GM11168 (cell line): ENCODE data around the gene ENO1.
"Not testable (repeated sequence)": the region's sequence is repeated elsewhere in the genome, so short reads cannot be mapped to it uniquely, and the experiment has no call there.

ENCODE experiments used
- in situ Hi-C: fragments of 300-500 bp; cut with MboI; formaldehyde crosslinking; loops from one replicate; pipeline ENCODE4 v1.12.0; 2022; ENCODE audit warnings: low sequenced_read_pairs; ENCODE audit not compliant: unreplicated experiment

The ENO1 gene

DNA sequence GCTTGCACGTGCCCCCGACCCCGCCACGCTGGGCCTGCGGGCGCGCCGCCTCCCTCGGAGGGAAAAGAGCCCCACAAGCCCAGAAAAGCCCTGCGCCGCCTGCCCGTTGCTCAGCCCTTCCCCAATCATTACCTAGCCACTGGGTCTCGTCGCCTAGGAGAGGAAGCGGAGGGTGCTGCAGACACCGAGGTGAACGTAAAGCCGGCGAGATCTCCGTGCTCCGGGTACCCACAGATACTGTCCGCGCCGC, at the start of gene ENO1:
Gene ENO1, minus strand, starts transcription at position 239 of the 250 bp plus-strand sequence. CDS start 3,778 bp downstream, outside the sequence.
- in situ Hi-C loops: no loop called here

DNA sequence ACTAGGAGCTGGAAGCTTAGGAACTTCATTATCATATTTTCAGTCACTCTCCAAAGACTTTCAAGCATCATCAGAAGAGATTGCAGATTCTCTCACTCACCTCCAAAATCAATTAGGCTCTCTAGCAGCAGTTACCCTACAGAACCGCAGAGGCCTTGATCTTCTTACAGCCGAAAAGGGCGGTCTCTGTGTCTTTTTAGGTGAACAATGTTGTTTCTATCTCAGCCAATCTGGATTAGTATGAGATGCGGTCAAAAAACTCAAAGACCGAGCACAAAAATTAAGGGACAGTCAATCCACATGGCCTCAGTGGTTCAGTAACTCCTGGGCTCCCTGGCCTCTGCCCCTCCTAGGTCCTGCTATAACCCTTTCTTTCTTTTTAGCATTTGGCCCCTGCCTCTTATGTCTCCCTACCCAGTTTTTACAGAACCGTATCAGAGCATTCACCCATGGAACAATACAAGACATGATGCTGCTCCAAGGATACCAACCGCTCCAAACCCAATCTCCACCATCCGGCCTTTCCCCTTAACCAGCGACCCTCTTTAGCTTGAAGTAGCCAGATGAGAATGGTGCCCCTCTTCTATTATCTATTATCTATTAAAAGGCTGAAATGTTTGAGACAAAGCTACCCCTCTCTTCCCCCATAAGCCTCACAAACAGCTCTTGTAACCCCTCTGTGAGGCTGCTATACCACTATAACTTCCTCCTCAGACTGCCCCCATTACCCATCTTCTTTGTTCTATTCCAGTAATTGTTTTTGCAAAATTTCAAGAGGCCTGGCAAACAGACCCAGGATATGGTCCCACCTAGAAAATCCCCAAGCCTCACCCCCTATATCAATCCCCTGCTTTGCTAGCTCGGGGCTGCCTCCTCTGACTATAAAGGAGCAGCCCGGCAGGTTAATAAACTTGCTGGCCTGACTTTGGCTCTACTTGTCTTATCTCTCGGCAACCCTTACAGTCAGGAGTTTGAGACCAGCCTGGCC, 48.5 kb upstream of the ENO1 start:
- in situ Hi-C loops: loop anchor here (10.0 kb wide), 2 partner anchors 58 to 178 kb away; no protein-coding TSS in a partner anchor

DNA sequence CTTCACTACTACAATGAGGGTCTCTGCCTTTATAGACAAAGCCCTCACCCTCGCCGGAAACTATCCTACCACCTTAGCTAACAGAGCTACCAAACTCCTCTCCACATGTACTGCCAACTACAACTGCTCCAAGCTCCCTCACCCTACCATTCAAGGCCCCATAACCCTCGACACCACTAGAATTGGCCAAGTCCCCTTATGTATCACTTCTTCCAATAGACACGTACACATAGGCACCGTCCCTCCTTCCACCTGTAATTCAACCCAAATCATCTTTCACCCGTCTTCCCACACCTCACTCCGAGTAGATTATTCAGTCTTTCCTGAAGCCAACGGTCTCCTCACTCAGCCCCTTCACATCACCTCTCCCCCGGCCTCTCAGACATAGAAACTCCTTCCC, 47.5 kb upstream of the ENO1 start:
- in situ Hi-C loops: loop anchor here (10.0 kb wide), 2 partner anchors 59 to 179 kb away; no protein-coding TSS in a partner anchor

DNA sequence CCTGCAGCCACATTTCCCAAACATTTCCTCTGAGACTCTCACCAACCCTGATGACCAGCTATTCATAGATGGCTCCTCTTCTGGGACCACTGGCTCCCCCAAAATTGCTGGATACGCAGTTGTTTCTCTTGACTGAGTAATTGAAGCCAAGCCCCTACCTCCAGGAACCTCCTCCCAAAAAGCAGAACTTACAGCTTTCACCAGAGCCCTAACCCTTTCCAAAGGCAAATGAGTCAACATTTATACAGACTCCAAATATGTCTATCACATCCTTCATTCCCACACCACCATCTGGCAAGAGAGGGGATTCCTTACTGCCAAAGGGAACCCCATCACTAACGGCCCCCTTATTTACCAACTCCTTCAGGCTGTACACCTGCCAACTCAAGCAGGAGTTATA, 46.9 kb upstream of the ENO1 start:
- in situ Hi-C loops: loop anchor here (10.0 kb wide), 2 partner anchors 59 to 179 kb away; no protein-coding TSS in a partner anchor

DNA sequence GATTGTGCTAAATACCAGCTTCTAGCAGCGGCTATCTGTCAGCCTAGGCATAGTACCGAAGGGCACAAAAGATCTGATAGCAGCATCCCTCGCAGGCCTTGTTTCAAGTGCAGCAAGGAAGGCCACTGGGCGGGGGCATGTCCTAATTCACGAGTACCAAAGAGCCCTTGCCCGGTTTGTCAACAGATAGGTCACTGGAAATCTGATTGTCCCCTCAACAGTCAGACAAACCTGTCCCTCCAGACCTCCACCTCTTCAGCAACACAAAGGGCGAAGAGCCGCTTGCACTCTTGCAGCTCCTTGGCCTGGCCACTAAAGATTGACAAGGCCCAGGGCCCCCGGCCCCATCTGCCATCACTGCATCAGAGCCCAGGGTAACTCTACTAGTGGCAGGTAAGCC, 44.5 kb upstream of the ENO1 start:
- in situ Hi-C loops: loop anchor here (10.0 kb wide), 2 partner anchors 62 to 182 kb away; no protein-coding TSS in a partner anchor

DNA sequence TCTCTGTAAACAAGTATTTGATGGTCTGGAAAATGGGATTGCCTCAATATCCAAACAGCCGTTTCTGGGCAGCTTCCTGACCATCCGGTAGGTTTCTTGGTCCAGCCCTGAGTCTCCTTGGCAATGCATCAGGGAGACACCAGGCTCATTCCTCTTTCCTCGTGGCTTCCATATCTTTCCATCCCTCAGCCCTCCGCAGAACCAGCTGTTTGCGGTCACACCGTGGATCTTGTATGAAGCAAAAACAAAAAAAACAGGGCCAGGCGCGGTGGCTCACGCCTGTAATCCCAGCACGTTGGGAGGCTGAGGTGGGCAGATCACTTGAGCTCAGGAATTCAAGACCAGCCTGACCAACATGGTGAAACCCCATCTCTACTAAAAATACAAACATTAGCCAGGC, 39.0 kb upstream of the ENO1 start:
- in situ Hi-C loops: not testable (repeated sequence)

DNA sequence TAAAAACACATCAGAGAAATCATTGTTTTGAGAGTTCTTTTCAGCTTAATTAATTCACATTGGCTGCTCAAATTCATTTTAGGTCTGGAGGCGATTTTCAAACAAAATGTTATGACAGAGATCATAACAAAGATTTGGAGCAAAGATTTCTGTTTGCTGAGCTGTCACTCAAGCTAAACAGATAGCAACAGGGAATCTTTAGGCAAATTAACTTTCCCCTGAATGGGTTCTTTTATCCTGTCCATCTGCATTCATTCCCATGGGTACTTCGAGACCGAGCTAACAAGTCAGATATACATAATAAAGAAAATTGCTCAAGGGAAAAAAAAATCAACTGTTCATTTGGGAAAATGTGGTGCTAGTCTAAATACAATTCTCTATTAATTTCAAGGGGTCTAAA, 37.0 kb upstream of the ENO1 start:
- in situ Hi-C loops: no loop called here

DNA sequence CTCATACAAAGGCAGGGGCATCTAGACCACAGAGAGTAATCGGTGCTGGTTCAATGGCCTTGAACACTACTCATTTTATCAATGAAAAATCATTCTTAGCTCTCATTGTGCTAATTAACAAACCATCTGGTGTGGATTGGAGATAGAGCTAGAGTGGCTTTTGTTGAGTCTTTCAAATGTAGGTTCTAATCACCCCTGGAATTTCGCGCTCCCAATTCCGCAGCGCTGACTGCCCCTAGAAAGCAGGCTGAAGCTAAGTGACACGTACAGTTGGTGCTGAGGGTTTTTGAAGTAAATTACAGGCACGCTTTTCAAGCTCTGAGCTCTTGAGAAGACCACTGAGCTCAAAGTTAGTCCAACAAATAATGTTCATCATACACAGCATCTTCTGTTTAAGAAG, 36.0 kb upstream of the ENO1 start:
- in situ Hi-C loops: no loop called here

DNA sequence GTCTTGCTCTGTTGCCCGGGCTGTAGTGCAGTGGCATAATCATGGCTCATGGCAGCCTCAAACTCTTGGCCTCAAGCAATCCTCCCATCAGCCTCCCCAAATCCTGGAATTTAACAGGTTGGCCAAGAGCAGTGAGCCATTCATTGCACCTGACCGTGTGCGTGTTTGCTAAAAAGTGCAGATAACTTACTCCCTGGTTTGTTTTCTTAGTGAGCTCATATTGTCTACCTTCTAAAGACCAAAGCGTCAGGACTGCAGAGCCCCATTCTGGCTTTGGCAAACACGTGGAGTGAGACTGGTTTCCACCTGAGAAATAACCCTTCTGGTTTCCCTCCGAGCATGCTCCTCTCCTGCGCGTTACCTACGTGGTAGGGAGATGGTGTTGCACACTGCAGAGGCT, 35.0 kb upstream of the ENO1 start:
- in situ Hi-C loops: no loop called here

DNA sequence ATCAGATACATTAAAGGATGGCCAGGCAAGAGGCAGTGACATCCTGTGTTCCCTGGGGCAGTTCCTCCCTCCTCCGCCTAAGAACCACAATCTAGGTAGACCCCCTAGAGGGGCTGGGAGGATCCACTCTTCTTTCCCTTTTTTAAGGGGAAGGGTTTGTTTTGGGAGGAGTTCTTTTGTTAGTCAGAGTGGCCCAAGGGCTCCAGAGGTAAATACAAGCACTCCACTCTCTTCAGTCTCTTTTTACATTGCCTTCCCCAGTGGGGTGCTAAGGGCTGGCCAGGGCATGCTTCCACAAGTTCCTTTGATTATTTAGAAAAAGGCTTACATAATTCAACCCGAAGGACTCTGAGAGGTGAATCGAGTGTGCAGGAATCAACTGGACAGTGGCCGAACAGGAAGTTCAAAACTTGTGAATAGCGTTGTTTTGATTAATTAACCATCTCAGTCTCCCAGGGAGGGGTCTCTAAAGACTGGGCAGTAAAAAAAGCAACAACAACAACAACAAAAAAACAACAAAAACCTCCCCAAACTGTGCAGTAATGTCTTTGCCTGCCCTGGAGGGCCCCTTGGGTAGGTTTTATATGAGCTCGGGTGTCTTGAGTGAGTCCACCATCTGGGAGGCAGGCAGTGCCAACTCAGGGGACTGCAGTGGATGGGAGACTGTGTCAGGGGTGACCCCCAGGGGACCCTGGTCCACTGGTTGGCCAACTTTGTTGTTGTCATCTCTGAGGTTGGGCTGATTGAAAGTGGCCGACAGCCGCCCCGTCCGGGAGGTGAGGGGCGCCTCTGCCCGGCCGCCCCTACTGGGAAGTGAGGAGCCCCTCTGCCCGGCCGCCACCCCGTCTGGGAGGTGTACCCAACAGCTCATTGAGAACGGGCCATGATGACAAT, 33.2 kb upstream of the ENO1 start:
- in situ Hi-C loops: no loop called here

DNA sequence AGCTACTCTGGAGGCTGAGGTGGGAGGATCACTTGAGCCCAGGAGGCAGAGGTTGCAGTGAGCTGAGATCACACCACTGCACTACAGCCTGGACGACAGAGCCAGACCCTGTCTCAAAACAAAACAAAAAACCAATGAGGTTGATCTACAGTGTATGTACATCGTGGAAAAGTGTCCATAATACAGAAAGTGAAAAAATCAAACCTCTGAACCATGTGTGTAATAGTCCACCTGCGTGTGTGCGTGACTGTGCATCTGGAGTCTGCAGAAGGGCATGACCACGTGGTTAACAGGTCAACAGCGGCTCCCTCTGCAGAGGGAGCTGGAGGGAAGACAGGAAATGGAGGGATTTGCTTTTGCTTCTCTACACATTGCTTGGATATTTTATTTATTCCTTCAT, 32.4 kb upstream of the ENO1 start:
- in situ Hi-C loops: no loop called here

DNA sequence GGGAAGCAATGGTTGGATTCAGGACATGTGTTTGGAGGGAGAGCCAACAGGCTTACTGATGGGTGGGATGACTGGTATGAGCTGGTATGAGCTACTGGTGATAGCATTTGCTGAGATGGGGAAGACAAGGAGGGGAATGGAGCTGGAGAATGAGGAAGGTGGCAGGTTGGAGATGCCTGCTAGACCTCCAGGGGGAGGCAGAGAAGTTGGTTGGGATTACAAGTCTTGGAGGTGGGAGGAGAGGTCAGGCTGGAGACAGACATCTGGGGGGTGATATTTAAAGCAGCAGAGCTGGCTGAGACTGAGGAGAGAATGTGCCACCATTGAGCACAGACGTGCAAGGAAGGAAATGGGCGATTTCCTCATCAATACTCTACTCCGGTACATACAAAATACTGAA, 31.8 kb upstream of the ENO1 start:
- in situ Hi-C loops: no loop called here

DNA sequence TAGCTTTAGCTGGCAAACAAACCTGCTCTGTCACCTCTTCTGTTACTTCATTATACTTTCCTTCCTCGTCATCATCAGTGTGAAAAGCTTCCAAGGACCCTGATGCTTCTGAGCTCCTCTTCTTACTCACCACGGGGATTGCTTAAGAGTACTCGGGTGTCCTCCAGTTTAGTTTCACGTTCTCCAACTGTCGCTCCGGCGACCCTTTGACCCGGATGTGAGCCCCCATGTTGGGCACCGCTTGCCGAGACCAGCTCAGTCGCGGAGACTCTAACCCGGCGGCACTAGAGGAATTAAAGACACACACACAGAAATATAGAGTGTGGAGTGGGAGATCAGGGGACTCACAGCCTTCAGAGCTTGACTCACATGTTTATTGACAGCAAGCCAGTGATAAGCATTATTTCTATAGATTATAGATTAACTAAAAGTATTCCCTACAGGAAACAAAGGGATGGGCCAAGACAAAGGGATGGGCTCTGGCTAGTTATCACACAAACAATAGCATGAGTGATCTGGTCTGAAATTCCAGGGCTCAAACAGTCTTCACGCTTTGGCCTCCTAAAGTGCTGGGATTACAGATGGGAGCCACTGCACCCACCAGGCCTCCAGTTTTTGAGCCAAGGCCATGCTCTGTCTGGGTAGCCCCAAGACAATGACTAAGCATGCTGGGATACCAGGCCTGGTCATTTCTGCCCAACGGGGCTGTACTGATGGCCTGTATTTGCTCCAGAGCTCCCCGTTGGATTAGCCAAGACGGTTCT, 30.1 kb upstream of the ENO1 start:
- in situ Hi-C loops: no loop called here

DNA sequence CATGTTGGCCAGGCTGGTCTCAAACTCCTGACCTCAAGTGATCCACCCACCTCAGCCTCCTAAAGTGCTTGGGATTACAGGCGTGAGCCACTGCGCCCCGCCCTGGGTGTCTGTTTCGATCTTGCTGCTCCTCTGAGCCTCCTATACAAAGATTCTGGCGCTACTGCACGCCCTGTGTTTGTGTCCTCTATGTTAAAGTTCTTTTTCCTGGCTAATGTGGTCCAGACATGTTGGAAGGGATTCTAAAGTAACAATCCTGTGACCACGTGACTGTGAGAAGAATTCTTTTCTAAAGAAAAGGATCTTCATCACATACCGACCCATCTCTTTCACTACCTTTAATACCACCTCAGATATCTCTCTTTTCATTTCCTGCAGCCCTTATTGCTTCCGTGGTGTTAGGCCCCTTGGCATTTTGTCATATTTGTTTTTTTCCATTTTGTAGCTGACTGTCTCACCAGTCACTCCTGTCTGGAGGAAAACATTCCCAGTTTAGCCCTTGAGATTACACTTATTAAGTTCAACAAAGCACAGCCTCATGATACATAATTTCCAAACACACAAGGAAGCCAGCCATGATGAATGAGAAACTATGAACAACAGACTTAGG, 27.2 kb upstream of the ENO1 start:
- in situ Hi-C loops: no loop called here

DNA sequence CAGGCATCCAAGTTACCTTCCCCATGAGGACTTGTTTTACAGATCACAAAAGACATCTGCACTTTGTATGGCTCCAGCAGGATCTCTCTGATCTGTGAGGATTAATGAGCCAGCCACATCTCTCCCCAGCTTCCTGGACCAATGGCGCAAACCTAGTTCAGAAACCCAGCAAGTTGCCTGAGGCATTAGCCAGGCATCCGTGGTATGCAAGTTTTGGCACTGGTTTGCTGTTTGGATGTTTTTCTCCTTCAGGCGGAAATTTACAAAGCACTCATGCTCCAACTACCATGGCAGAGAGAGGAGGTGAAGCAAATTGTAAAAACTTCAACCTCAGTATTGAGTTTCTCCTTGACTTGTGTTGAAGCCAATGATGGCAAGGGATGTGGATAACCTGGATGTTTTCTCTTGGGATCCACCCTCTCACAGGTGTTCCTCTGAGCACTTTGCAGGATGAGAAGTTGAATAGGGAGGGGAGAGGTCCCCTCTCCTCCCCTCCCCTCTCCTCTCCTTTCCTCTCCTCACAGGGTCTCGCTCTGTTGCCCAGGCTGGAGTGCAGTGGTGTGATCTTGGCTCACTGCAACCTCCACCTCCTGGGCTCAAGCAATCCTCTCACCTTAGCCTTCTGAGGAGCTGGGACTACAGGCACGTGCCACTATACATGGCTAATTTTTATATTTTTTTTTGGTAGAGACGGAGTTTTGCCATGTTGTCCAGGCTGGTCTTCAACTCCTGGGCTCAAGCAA, 25.6 kb upstream of the ENO1 start:
- in situ Hi-C loops: no loop called here

DNA sequence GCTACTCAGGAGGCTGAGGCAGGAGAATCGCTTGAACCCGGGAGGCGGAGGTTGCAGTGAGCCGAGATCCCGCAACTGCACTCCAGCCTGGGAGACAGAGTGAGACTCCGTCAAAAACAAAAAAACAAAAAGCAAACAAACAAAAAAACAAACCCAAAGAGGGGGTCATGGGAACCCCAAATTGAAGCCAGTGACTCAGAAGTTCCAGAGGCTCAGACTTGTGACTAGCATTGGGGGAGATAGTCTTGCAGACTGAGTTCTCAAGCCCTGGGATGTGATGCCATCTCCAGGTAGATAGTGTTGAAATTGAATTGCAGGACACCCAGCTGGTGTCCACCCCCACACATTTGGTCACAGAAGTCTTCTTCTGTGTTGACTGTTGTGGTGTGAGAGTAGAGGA, 24.9 kb upstream of the ENO1 start:
- in situ Hi-C loops: no loop called here

DNA sequence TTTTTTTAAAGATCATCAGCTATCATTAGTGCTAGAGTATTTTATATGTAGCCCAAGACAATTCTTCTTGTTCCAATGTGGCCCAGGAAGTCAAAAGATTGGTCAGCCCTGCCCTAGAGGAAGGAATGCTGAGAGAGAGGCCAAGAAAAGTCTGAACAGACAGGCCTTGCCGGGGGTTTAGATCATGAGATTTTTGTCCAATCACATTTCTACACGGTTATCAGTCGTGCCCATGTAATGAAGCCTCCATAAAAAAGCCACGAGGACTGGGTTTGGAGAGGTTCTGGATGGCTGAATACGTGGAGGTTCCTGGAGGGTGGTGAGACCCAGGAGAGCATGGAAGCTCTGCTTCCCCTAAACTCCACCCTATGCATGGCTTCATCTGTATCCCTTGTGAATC, 24.3 kb upstream of the ENO1 start:
- in situ Hi-C loops: no loop called here

DNA sequence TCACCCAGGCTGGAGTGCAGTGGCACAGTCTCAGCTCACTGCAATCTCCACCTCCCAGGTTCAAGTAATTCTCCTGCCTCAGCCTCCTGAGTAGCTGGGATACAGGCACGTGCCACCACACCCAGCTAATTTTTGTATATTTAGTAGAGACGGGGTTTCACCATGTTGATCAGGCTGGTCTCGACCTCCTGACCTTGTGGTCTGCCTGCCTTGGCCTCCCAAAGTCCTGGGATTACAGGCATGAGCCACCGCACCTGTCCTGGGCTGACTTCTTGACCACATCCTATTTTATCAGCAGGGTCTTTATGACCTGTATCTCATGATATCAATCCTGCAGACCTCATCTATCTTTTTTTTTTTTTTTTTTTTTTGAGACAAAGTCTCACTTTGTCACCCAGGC, 22.2 kb upstream of the ENO1 start:
- in situ Hi-C loops: not testable (repeated sequence)

DNA sequence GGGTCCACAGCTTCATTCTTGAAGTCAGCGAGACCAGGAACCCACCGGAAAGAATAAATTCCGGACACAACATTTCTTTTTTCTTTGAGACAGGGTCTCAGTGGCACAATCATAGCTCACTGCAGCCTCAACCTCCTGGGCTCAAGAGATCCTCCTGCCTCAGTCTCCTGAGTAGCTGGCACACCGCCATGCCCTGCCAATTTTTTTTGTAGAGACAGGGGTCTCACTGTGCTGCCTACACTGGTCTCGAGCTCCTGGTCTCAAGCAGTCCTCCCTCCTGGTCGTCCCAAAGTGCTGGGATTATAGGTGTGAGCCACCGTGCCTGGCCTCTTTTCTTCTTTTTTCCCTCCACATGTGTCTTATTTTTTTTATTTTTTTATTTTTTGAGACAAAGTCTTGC, 20.6 kb upstream of the ENO1 start:
- in situ Hi-C loops: no loop called here
